Keratinocyte (primary cell): ENCODE data around the gene TPCN1.

Experiments used
- EZH2 ChIP-seq: IDR thresholded peaks from one replicate; pipeline ENCODE4 v1.6.1; 2012; ENCODE audit warnings: inconsistent platforms, mild to moderate bottlenecking, low read length, moderate library complexity
- TF ChIP-seq, protein P1 (sequence below), 3 experiments: IDR thresholded peaks in 1 of 3; conservative IDR thresholded peaks in 1 of 3; optimal IDR thresholded peaks in 1 of 3; 2 replicates in 2 of 3; 3 replicates in 1 of 3; pipeline versions ENCODE3 to v1.5.1; 2011; ENCODE audit warnings: low read length in 3 of 3, mild to moderate bottlenecking in 3 of 3, moderate library complexity in 2 of 3, control low read depth in 1 of 3, inconsistent platforms in 1 of 3; ENCODE audit not compliant: insufficient read depth in 2 of 3; ENCODE audit errors: extremely low read depth in 1 of 3

DNA sequence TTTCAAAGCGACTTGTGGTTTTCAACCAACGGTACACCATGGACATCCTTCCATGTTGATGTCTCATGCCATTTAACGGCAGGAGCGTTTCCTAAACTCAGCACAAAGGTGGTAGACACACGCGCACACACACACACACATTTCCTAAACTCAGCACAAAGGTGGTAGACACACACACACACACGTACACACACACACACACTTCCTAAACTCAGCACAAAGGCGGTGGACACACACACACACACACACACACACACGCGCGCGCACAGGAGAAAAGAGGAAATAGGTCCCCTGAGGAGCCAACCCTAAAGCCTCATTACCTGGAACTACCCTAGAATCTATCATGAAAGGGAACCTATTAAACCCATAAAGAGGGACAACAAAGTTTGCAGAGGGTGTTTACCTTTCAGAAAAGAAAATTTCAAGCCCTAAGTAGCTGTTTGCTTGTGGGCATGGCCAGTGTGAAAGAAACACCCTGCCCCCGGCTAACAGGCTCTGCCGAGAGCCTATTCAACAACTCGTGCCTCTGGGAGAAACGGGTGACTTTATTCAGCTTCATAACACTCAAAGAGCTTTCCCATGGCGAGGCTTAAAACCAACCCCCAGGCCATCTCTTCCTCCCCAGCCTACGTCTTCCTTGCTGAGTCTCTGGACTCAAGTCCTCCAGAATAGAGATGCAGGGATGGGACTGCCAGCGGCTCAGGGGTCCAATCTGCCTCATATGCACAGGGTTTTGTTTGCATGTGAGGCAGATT lies 81.8 kb downstream of the TPCN1 start:
- TF ChIP-seq, protein P1, sequence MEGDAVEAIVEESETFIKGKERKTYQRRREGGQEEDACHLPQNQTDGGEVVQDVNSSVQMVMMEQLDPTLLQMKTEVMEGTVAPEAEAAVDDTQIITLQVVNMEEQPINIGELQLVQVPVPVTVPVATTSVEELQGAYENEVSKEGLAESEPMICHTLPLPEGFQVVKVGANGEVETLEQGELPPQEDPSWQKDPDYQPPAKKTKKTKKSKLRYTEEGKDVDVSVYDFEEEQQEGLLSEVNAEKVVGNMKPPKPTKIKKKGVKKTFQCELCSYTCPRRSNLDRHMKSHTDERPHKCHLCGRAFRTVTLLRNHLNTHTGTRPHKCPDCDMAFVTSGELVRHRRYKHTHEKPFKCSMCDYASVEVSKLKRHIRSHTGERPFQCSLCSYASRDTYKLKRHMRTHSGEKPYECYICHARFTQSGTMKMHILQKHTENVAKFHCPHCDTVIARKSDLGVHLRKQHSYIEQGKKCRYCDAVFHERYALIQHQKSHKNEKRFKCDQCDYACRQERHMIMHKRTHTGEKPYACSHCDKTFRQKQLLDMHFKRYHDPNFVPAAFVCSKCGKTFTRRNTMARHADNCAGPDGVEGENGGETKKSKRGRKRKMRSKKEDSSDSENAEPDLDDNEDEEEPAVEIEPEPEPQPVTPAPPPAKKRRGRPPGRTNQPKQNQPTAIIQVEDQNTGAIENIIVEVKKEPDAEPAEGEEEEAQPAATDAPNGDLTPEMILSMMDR (optimal IDR thresholded peaks at IDR 0.05 in 1 of 3, IDR thresholded peaks at IDR 0.05 in 1 of 3, conservative IDR thresholded peaks at IDR 0.05 in 1 of 3; ENCODE audit: extremely low read depth in 1 of 3, insufficient read depth in 2 of 3, low read length in 3 of 3), result no peak
- TF ChIP-seq EZH2, result no peak
